ENCODE data around the gene CPED1.
"Not testable (repeated sequence)": the region's sequence is repeated elsewhere in the genome, so short reads cannot be mapped to it uniquely, and the experiment has no call there.

The CPED1 gene

DNA sequence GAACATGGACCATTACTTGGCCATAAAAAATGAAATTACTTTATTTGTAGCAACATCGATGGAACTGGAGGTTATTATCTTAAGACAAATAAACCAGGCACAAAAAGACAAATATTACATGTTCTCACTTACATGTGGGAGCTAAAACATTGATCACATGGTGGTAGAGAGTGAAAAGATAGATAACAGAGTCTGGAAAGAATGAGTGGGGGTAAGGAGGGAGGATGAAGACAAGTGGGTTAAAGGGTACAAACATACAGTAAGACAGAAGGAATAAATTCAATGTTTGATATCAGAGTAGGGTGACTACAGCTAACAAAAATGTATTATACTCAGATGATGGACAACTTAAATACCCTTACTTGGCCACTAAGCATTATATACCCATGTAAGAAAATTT, 240.3 kb downstream of the CPED1 start:
- TF ChIP-seq, protein P1, sequence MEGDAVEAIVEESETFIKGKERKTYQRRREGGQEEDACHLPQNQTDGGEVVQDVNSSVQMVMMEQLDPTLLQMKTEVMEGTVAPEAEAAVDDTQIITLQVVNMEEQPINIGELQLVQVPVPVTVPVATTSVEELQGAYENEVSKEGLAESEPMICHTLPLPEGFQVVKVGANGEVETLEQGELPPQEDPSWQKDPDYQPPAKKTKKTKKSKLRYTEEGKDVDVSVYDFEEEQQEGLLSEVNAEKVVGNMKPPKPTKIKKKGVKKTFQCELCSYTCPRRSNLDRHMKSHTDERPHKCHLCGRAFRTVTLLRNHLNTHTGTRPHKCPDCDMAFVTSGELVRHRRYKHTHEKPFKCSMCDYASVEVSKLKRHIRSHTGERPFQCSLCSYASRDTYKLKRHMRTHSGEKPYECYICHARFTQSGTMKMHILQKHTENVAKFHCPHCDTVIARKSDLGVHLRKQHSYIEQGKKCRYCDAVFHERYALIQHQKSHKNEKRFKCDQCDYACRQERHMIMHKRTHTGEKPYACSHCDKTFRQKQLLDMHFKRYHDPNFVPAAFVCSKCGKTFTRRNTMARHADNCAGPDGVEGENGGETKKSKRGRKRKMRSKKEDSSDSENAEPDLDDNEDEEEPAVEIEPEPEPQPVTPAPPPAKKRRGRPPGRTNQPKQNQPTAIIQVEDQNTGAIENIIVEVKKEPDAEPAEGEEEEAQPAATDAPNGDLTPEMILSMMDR (IDR thresholded peaks at IDR 0.05) = no peak
- no peak for TF ChIP-seq ZFX (IDR thresholded peaks at IDR 0.05; ENCODE audit: borderline replicate concordance)
- no peak overlapping the region for H3K27ac ChIP-seq

DNA sequence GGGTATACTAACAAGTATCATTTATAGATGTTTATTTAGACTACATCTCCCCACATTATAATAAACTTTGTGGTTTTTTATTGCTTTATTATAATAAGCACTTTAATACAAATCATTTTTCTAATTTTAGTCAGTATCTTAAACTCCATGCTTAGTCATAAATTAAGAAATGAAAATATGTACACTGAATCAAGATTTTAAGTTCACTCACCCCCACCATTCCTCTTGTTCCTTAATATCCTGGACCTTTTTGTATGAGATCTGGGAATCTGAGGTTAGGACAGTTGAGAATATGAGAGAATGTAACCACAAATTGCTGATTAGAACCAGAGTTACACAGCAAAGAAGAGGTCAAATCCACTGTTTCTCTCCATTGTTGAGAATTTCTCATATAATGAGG, 246.7 kb downstream of the CPED1 start:
- H3K27ac ChIP-seq = no peak overlapping the region
- no peak for TF ChIP-seq ZFX (IDR thresholded peaks at IDR 0.05; ENCODE audit: borderline replicate concordance)
- TF ChIP-seq, protein P1 (IDR thresholded peaks at IDR 0.05) = no peak

- H3K27ac ChIP-seq = no peak overlapping the region
- TF ChIP-seq, protein P1 (IDR thresholded peaks at IDR 0.05) = no peak
- no peak for TF ChIP-seq ZFX (IDR thresholded peaks at IDR 0.05; ENCODE audit: borderline replicate concordance)
Measured at GRCh38 chr7:121237601-121238000, 249.1 kb downstream of the CPED1 start.

- TF ChIP-seq ZFX (IDR thresholded peaks at IDR 0.05; ENCODE audit: borderline replicate concordance) = no peak
- TF ChIP-seq, protein P1 (IDR thresholded peaks at IDR 0.05) = no peak
- H3K27ac ChIP-seq = no peak overlapping the region
Measured at GRCh38 chr7:121244120-121244870, 255.8 kb downstream of the CPED1 start.

GRCh38 chr7:121251367-121251766, 262.9 kb downstream of the CPED1 start:
- H3K27ac ChIP-seq = not testable (repeated sequence)

DNA sequence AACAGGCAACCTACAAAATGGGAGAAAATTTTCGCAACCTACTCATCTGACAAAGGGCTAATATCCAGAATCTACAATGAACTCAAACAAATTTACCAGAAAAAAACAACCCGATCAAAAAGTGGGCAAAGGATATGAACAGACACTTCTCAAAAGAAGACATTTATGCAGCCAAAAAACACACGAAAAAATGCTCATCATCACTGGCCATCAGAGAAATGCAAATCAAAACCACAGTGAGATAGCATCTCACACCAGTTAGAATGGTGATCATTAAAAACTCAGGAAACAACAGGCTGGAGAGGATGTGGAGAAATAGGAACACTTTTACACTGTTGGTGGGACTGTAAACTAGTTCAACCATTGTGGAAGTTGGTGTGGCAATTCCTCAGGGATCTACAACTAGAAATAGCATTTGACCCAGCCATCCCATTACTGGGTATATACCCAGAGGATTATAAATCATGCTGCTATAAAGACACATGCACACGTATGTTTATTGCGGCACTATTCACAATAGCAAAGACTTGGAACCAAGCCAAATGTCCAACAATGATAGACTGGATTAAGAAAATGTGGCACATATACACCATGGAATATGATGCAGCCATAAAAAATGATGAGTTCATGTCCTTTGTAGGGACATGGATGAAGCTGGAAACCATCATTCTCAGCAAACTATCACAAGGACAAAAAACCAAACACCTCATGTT, 264.2 kb downstream of the CPED1 start:
- not testable (repeated sequence) for H3K27ac ChIP-seq

- H3K27ac ChIP-seq = no peak overlapping the region
- TF ChIP-seq ZFX (IDR thresholded peaks at IDR 0.05; ENCODE audit: borderline replicate concordance) = no peak
- TF ChIP-seq, protein P1 (IDR thresholded peaks at IDR 0.05) = no peak
Measured at GRCh38 chr7:121259826-121260225, 271.3 kb downstream of the CPED1 start.

DNA sequence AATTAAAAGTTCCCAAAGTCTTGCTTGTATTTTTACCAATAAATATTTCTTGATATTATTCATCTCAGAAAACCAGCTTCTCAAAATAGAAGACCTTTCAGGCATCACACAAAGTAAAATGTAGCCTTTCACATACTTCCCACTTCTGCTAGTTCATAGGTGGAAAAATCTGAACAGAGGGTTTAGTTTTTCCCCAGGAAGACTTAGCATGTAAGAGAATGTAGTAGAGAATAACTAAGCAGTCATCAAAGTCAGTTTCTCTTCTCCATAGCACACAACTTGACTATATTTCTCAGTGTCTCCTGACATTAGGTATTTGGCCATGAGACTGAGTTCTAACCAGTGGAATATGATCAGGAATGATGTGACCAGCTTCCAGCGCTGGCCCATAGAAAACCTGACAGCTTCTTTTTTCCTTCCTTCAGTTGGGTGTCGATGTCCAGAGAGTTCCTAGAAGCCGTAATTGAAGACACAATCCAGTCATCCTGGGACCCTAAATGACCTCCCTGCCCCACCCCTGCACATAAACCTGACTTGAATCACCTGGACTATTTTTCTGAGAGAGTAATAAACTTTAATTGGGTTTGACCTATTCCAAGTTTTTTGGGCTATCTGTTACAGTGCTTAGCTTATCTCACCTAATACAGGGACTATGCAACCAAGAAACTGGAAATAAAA, 272.8 kb downstream of the CPED1 start:
- TF ChIP-seq ZFX (IDR thresholded peaks at IDR 0.05; ENCODE audit: borderline replicate concordance) = no peak
- TF ChIP-seq, protein P1 (IDR thresholded peaks at IDR 0.05) = no peak
- no peak overlapping the region for H3K27ac ChIP-seq

All from 22Rv1 (cell line).